Neural progenitor cell (in vitro differentiated cells): ENCODE measurements around the gene VPS26A. TPM values are rescaled to one million over a fixed set of nuclear protein-coding genes. Genes with fewer than 3 reads are reported as not detected.

Experiments
- DNase-seq: peaks from one replicate; pipeline ENCODE4 v3.0.0-alpha.2; 2016; ENCODE audit warnings: low spot score
- H2AFZ ChIP-seq: fragments of 200-600 bp; sonication (generic); replicated peaks from 2 replicates; pipeline ENCODE4 v1.6.1; 2016; ENCODE audit warnings: antibody characterized with exemption
- H3F3A ChIP-seq: fragments of 200-600 bp; sonication (generic); 2 replicates; pipeline ENCODE4 v1.6.1; 2016; ENCODE audit warnings: antibody characterized with exemption, low read depth
- H3K27ac ChIP-seq: fragments of 200-600 bp; sonication (generic); 2 replicates; pipeline ENCODE4 v1.5.1; 2016; ENCODE audit warnings: mild to moderate bottlenecking
- H3K27me3 ChIP-seq: fragments of 200-600 bp; sonication (generic); 2 replicates; pipeline ENCODE4 v1.6.1; 2016; ENCODE audit warnings: mild to moderate bottlenecking, moderate library complexity
- H3K36me3 ChIP-seq: fragments of 200-600 bp; sonication (generic); 2 replicates; pipeline ENCODE4 v1.5.1; 2016
- H3K4me1 ChIP-seq: fragments of 200-600 bp; sonication (generic); 2 replicates; pipeline ENCODE4 v1.6.1; 2016; ENCODE audit warnings: mixed run types
- H3K4me2 ChIP-seq: fragments of 200-600 bp; sonication (generic); 2 replicates; pipeline ENCODE4 v1.6.1; 2016
- H3K4me3 ChIP-seq: fragments of 200-600 bp; sonication (generic); 2 replicates; pipeline ENCODE4 v1.5.1; 2016
- H3K79me2 ChIP-seq: fragments of 200-600 bp; sonication (generic); 2 replicates; pipeline ENCODE4 v1.6.1; 2016; ENCODE audit warnings: low read depth
- H3K9ac ChIP-seq: fragments of 200-600 bp; sonication (generic); 2 replicates; pipeline ENCODE4 v1.6.1; 2016
- H3K9me3 ChIP-seq: fragments of 200-600 bp; sonication (generic); 2 replicates; pipeline ENCODE4 v1.5.1; 2016; ENCODE audit warnings: low read depth
- H4K20me1 ChIP-seq: fragments of 200-600 bp; sonication (generic); 2 replicates; pipeline ENCODE4 v1.6.1; 2016; ENCODE audit warnings: low read depth
- H3K27ac Mint-ChIP-seq: 3 replicates; pipeline ENCODE4 v1.8.0; 2021; ENCODE audit warnings: mixed read lengths
- H3K27me3 Mint-ChIP-seq: 2 replicates; pipeline ENCODE4 v1.8.0; 2022; ENCODE audit warnings: low read depth, mild to moderate bottlenecking, inconsistent platforms, moderate library complexity, mixed read lengths; ENCODE audit not compliant: insufficient read depth
- H3K36me3 Mint-ChIP-seq: 3 replicates; pipeline ENCODE4 v1.8.0; 2021; ENCODE audit warnings: mixed read lengths
- H3K4me1 Mint-ChIP-seq: 3 replicates; pipeline ENCODE4 v1.8.0; 2021; ENCODE audit warnings: mixed read lengths
- H3K4me3 Mint-ChIP-seq: 3 replicates; pipeline ENCODE4 v1.8.0; 2021; ENCODE audit warnings: mild to moderate bottlenecking, moderate library complexity, mixed read lengths
- H3K9me3 Mint-ChIP-seq: 3 replicates; pipeline ENCODE4 v1.8.0; 2020; ENCODE audit warnings: mixed read lengths
- CTCF ChIP-seq: fragments of 200-600 bp; sonication (generic); IDR thresholded peaks from 2 replicates; pipeline ENCODE4 v1.5.1; 2017; ENCODE audit warnings: antibody characterized with exemption, mild to moderate bottlenecking
- EZH2 ChIP-seq: fragments of 200-600 bp; sonication (generic); IDR thresholded peaks from 2 replicates; pipeline ENCODE4 v1.6.1; 2017; ENCODE audit warnings: antibody characterized with exemption, mild to moderate bottlenecking, moderate library complexity
- EZH2phosphoT487 ChIP-seq: fragments of 200-600 bp; sonication (generic); IDR thresholded peaks from 2 replicates; pipeline ENCODE4 v1.6.1; 2017; ENCODE audit warnings: antibody characterized with exemption
- small RNA-seq: library from RNA; depleted of rRNA; stranded (forward); fragments of <200 nt; gene quantifications from one replicate; pipeline ENCODE3, GENCODE V24; 2015
- total RNA-seq: library from RNA; depleted of rRNA; stranded (reverse); fragments of >200 nt; gene quantifications from 2 replicates; pipeline ENCODE4 v1.2.3, GENCODE V29; 2015; ENCODE audit warnings: low replicate concordance

Gene VPS26A
- total RNA-seq, 1 donor from 2014 or later: 56.0 TPM

GRCh38 chr10:69220507-69220906 lies 96.5 kb downstream of the VPS26A start:
- Histone ChIP-seq H3K27ac (no peak overlapping the region), H2AFZ (no peak overlapping the region), H3K9me3 (no peaks in the 10 kb centered on the region), H4K20me1 (no peaks in the 10 kb centered on the region), H3K79me2 (no peaks in the 10 kb centered on the region), H3K4me1 (no peaks in the 10 kb centered on the region), H3F3A (no peaks in the 10 kb centered on the region), H3K36me3 (no peaks in the 10 kb centered on the region), H3K4me2 (no peak overlapping the region), H3K4me3 (no peak overlapping the region), H3K27me3 (no peaks in the 10 kb centered on the region), H3K9ac (no peak overlapping the region)
- no peaks in the 10 kb centered on the region for H3K36me3 Mint-ChIP-seq
- H3K4me3 Mint-ChIP-seq: no peak overlapping the region
- H3K9me3 Mint-ChIP-seq: no peaks in the 10 kb centered on the region
- no peak overlapping the region for H3K27ac Mint-ChIP-seq
- no peak for DNase-seq
- peaks cover 5% of the 10 kb centered on the region for H3K27me3 Mint-ChIP-seq
- TF ChIP-seq CTCF: no peak
- TF ChIP-seq EZH2: no peak
- TF ChIP-seq EZH2phosphoT487: no peak
- peaks cover 15% of the 10 kb centered on the region for H3K4me1 Mint-ChIP-seq

Small RNAs within 50 kb of the gene (small RNA-seq; reads per million reads assigned to genes)
- not detected for gene RF00017

Other genes starting within 250 kb of the VPS26A start
- gene DDX50, start 222.9 kb upstream of the VPS26A start, total RNA-seq: 75.2 and 110 TPM in 2 replicates
- gene DDX21, start 168.0 kb upstream of the VPS26A start, total RNA-seq: 51.2 and 69.9 TPM in 2 replicates
- gene KIFBP, start 135.4 kb upstream of the VPS26A start, total RNA-seq: 27.3 and 44.9 TPM in 2 replicates
- gene SRGN, start 36.1 kb upstream of the VPS26A start, total RNA-seq: not detected in 2 replicates
- 31.9 and 32.2 TPM in 2 replicates for gene SUPV3L1, start 56.1 kb downstream of the VPS26A start, total RNA-seq
- gene HKDC1, start 96.2 kb downstream of the VPS26A start, total RNA-seq: 0.30 TPM in 1 of 2 replicates, not detected in the other
- gene HK1, start 154.3 kb downstream of the VPS26A start, total RNA-seq: 30.1 and 45.8 TPM in 2 replicates